IMR-90 (cell line): ENCODE data around the gene COL15A1. TPM values are rescaled to one million over a fixed set of nuclear protein-coding genes. Genes with fewer than 3 reads are reported as not detected.

Experiments used
- ATAC-seq: fragments of 200-7000 bp; cut with Tn5 transposase; 2 replicates; pipeline ENCODE4 v1.9.1; 2020; ENCODE audit warnings: low read depth, mild to moderate bottlenecking, moderate library complexity
- BruUV-seq: library from RNA; stranded (reverse); fragments of 400-500 nt; replicated peaks from 2 replicates; lab custom pipeline; 2021; lab: Mats Ljungman, UMichigan
- CTCF ChIA-PET: fragments of 300-600 bp; formaldehyde crosslinking; extraction: SDS; loops from one replicate; lab custom pipeline; 2021; ENCODE audit warnings: antibody characterized with exemption; lab: Yijun Ruan, JAX
- POLR2A ChIA-PET: fragments of 300-600 bp; sonication (Branson Sonifier 250); formaldehyde crosslinking; loops from one replicate; lab custom pipeline; 2022; ENCODE audit warnings: antibody characterized with exemption; ENCODE audit not compliant: unreplicated experiment; lab: Charles Lee
- DNase-seq: peaks from one replicate; pipeline ENCODE4 v3.0.0; 2013
- H2AFZ ChIP-seq: replicated peaks from 2 replicates; pipeline ENCODE3; 2013; ENCODE audit warnings: low read length, mild to moderate bottlenecking; ENCODE audit not compliant: poor library complexity
- H2AK5ac ChIP-seq: 2 replicates; pipeline ENCODE4 v1.6.1; 2013; ENCODE audit warnings: low read depth, low read length, inconsistent platforms
- H2AK9ac ChIP-seq: replicated peaks from 2 replicates; pipeline ENCODE3; 2013; ENCODE audit warnings: mild to moderate bottlenecking, low read depth, low read length, moderate library complexity; ENCODE audit not compliant: poor library complexity
- H2BK120ac ChIP-seq: 2 replicates; pipeline ENCODE4 v1.6.1; 2013; ENCODE audit warnings: low read depth, low read length, inconsistent platforms
- H2BK15ac ChIP-seq: 3 replicates; pipeline ENCODE4 v1.6.1; 2013; ENCODE audit warnings: low read depth, low read length, inconsistent platforms
- H2BK20ac ChIP-seq: 2 replicates; pipeline ENCODE4 v1.6.1; 2013; ENCODE audit warnings: low read depth, mild to moderate bottlenecking, inconsistent platforms, low read length, moderate library complexity
- H2BK5ac ChIP-seq: 2 replicates; pipeline ENCODE4 v1.6.1; 2013; ENCODE audit warnings: mild to moderate bottlenecking, low read depth, low read length, inconsistent platforms; ENCODE audit not compliant: poor library complexity, severe bottlenecking
- H3K14ac ChIP-seq: replicated peaks from 2 replicates; pipeline ENCODE4 v1.6.1; 2013; ENCODE audit warnings: low read depth, low read length, inconsistent platforms
- H3K18ac ChIP-seq: 2 replicates; pipeline ENCODE4 v1.6.1; 2013; ENCODE audit warnings: low read depth, low read length, control low read depth
- H3K23ac ChIP-seq: 2 replicates; pipeline ENCODE4 v1.6.1; 2013; ENCODE audit warnings: low read depth, low read length, inconsistent platforms
- H3K27ac ChIP-seq: 2 replicates; pipeline ENCODE4 v1.5.1; 2013; ENCODE audit warnings: mild to moderate bottlenecking, control low read depth, low read length; ENCODE audit not compliant: insufficient read depth
- H3K27me3 ChIP-seq: 2 replicates; pipeline ENCODE4 v1.6.1; 2013; ENCODE audit warnings: low read length; ENCODE audit not compliant: control insufficient read depth, insufficient read depth
- H3K36me3 ChIP-seq: 2 replicates; pipeline ENCODE4 v1.6.1; 2013; ENCODE audit warnings: low read length, mixed read lengths; ENCODE audit not compliant: control insufficient read depth, insufficient read depth
- H3K4ac ChIP-seq: 2 replicates; pipeline ENCODE4 v1.6.1; 2013; ENCODE audit warnings: low read depth, low read length, inconsistent platforms
- H3K4me1 ChIP-seq: 2 replicates; pipeline ENCODE4 v1.6.1; 2013; ENCODE audit warnings: low read length, mixed read lengths; ENCODE audit not compliant: control insufficient read depth, insufficient read depth
- H3K4me2 ChIP-seq: 2 replicates; pipeline ENCODE4 v1.6.1; 2013; ENCODE audit warnings: low read depth, mild to moderate bottlenecking, control low read depth, low read length, moderate library complexity
- H3K4me3 ChIP-seq: 2 replicates; pipeline ENCODE4 v1.5.1; 2013; ENCODE audit warnings: low read depth, mild to moderate bottlenecking, control low read depth, low read length, moderate library complexity; ENCODE audit not compliant: insufficient read depth
- H3K56ac ChIP-seq: 2 replicates; pipeline ENCODE4 v1.6.1; 2013; ENCODE audit warnings: low read length, inconsistent platforms; ENCODE audit not compliant: insufficient read depth; ENCODE audit errors: extremely low read depth
- H3K79me1 ChIP-seq, 2 experiments: 2 replicates each; pipeline ENCODE4 v1.6.1; 2013; ENCODE audit warnings: low read length in 2 of 2, inconsistent platforms in 1 of 2, low read depth in 1 of 2
- H3K9ac ChIP-seq: 2 replicates; pipeline ENCODE4 v1.6.1; 2013; ENCODE audit warnings: low read depth, low read length, control low read depth
- H3K9me1 ChIP-seq: 2 replicates; pipeline ENCODE4 v1.6.1; 2013; ENCODE audit warnings: low read length, inconsistent platforms; ENCODE audit not compliant: insufficient read depth
- H3K9me3 ChIP-seq: 2 replicates; pipeline ENCODE4 v1.6.1; 2013; ENCODE audit warnings: low read length; ENCODE audit not compliant: control insufficient read depth, insufficient read depth
- H4K20me1 ChIP-seq: 2 replicates; pipeline ENCODE4 v1.6.1; 2013; ENCODE audit warnings: low read length, inconsistent platforms; ENCODE audit not compliant: insufficient read depth
- H4K5ac ChIP-seq: 2 replicates; pipeline ENCODE4 v1.6.1; 2013; ENCODE audit warnings: mild to moderate bottlenecking, low read depth, low read length, control low read depth
- H4K8ac ChIP-seq, 2 experiments: 2 replicates each; pipeline ENCODE4 v1.6.1; 2013; ENCODE audit warnings: low read depth in 2 of 2, low read length in 2 of 2, control low read depth in 1 of 2, inconsistent platforms in 1 of 2
- H4K91ac ChIP-seq: 2 replicates; pipeline ENCODE4 v1.6.1; 2013; ENCODE audit warnings: low read depth, low read length, inconsistent platforms; ENCODE audit not compliant: insufficient read depth
- BHLHE40 ChIP-seq: fragments of 150-350 bp; IDR thresholded peaks from 2 replicates; pipeline ENCODE4 v1.6.1; 2016; ENCODE audit warnings: mild to moderate bottlenecking, low read depth, low read length
- FOS ChIP-seq: fragments of 150-350 bp; IDR thresholded peaks from 2 replicates; pipeline ENCODE4 v1.6.1; 2016; ENCODE audit warnings: low read depth, low read length
- MXI1 ChIP-seq: IDR thresholded peaks from 2 replicates; pipeline ENCODE4 v1.6.1; 2012; ENCODE audit warnings: low read depth, mild to moderate bottlenecking, low read length, moderate library complexity, borderline replicate concordance
- RAD21 ChIP-seq: IDR thresholded peaks from 2 replicates; pipeline ENCODE4 v1.6.1; 2012; ENCODE audit warnings: low read length, improper control_type of control experiment
- WGBS, 2 experiments: methylation state at CpG; one replicate each; pipeline versions ENCODE4 v1.1.5 to v1.1.7; 2013; ENCODE audit warnings: missing lambda C conversion rate in 2 of 2; ENCODE audit not compliant: insufficient read length in 1 of 2; ENCODE audit errors: extremely low coverage in 2 of 2; 5-methylcytosine and 5-hydroxymethylcytosine counted together
- dilution Hi-C: fragments of 300-500 bp; cut with HindIII; formaldehyde crosslinking; loops from one replicate; pipeline ENCODE4 v1.14.3; 2018; ENCODE audit warnings: low sequenced_read_pairs; ENCODE audit not compliant: unreplicated experiment
- in situ Hi-C: fragments of 300-500 bp; cut with MboI; formaldehyde crosslinking; loops from 3 replicates; pipeline ENCODE4 v1.14.3; 2019; ENCODE audit warnings: low sequenced_read_pairs, inconsistent platforms, mixed read lengths
- intact Hi-C: fragments of 100-400 bp; cut with micrococcal nuclease; formaldehyde crosslinking; loops from 2 replicates; pipeline ENCODE4 v1.10.0; 2022
- polyA plus RNA-seq, 3 experiments: library from polyadenylated mRNA; depleted of rRNA; stranded (reverse); fragments of >200 nt; gene quantifications; 2 replicates each; pipeline ENCODE4 v1.2.3, GENCODE V29; 2012; ENCODE audit warnings: low replicate concordance in 1 of 3
- total RNA-seq: library from RNA; depleted of rRNA; stranded (reverse); fragments of >200 nt; gene quantifications from 2 replicates; pipeline ENCODE4 v1.2.3, GENCODE V29; 2012

COL15A1 gene
- total and polyA plus RNA-seq, 2 of the 4 experiments (the other 2 are of a cell fraction) = 2.2 to 3.7 TPM

DNA sequence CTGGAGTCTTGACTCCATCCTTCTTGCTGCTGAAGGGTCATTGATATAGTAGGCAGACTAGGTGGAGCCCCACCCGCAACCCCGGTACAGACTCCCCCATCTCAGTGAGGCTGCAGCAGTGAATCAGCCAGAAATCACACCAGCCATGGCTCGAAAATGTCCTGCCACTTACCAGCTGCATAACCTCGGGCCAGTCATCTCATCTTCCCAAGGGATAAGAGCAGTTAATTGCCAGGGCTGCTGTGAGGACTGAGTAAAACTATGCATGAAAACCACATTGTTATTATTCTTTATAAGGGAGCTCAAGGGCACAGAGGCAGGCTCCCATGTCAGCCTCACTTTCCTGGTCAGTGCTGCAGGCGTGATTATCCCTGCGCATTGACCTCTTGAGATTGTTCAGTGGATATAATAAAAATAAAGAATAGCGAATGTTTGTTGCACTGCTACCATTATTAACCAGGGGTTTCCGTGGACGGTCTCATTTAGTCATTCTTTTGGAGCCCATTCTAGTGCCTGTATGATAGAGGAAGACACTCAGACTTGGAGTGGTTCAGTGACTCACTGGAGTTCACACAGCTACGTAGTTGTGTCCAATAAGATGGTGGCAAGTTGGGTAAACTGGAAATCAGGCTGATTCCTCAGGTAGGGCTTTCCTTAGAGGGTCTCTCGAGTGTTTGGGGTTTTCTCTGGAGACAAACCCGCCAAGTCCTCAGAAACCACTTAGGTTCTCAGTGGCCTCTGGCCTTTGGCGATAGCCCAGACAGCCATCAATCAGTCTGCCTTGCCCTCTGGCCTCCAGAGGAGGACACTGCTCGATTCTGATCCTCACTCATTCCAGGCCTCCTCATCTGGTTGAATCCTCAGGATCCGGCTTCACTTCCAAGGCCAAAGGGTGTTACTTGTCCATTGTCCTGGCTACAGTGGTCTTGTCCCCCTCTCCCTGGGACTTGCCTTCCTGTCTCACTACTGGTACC, 39.9 kb downstream of the COL15A1 start:
- no TSS peak for BruUV-seq

More for the DNA sequence above, 39.9 kb downstream of the COL15A1 start:
- Histone ChIP-seq H3K14ac (peak overlapping the region; percentile 8), H4K20me1 (peaks cover 13% of the 10 kb centered on the region; the same call in 1 of the 2 replicates), H3K9ac (no peak overlapping the region), H3K27ac (peak overlapping the region; percentile 21), H3K36me3 (peaks cover 13% of the 10 kb centered on the region; the same call in 1 of the 2 replicates), H3K79me1 (peaks cover 0 to 31% of the 10 kb centered on the region in 2 experiments; a peak in 3 of 4 replicates), H4K91ac (peak overlapping the region; percentile 40; the same call in 1 of the 2 replicates), H2BK5ac (peak overlapping the region; percentile 1), H2AFZ (no peak overlapping the region), H2BK20ac (peak overlapping the region; percentile 50), H3K4me3 (no peak overlapping the region), H2AK9ac (no peak overlapping the region), H4K5ac (peak overlapping the region; percentile 51), H2BK15ac (0 out of 3 replicates have a peak overlapping the region, but pooled peaks have one; percentile 20), H3K4me1 (peaks cover 10% of the 10 kb centered on the region), H3K9me1 (peaks cover 21% of the 10 kb centered on the region), H2AK5ac (peak overlapping the region; percentile 81), H3K56ac (no peak overlapping the region), H2BK120ac (peak overlapping the region; percentile 50), H3K18ac (peak overlapping the region; percentile 49), H3K4me2 (0 out of 2 replicates have a peak overlapping the region, but pooled peaks have one; percentile 3), H3K4ac (peak overlapping the region; percentile 56), H3K23ac (0 out of 2 replicates have a peak overlapping the region, but pooled peaks have one; percentile 18), H4K8ac (peak overlapping the region in 1 of 2 experiments; percentile 42; a peak in 2 of 4 replicates), H3K9me3 (no peaks in the 10 kb centered on the region), H3K27me3 (no peaks in the 10 kb centered on the region)
- ChIA-PET POLR2A (no interaction called here), CTCF (no interaction called here)
- DNase-seq (peak; percentile 95), ATAC-seq (peak; percentile 96)
- TF ChIP-seq FOS = peak; percentile 75
- no peak for TF ChIP-seq MXI1
- TF ChIP-seq RAD21 = peak; percentile 2; the same call in 1 of the 2 replicates
- 0 out of 2 replicates have a peak, but pooled peaks have one; percentile 12 for TF ChIP-seq BHLHE40
- 75% methylated on average over 8 of the region's 15 CpGs; no CpG with 5 or more reads in 1 of the 2 experiments for WGBS, 2 experiments
- dilution Hi-C loops (no loop called here), in situ Hi-C loops (no loop called here), intact Hi-C loops (no loop called here)
